Gastrocnemius medialis (tissue), 4 donors: ENCODE measurements around the gene RPUSD1. TPM values are rescaled to one million over a fixed set of nuclear protein-coding genes. Genes with fewer than 3 reads are reported as not detected.

Source experiments
- ATAC-seq, 2 donors: fragments of 150-250 bp; one replicate each; pipeline ENCODE4 v1.9.1; 2016
- DNase-seq, 2 donors: peaks; one replicate each; pipeline ENCODE4 v3.0.0-alpha.2; 2019
- H3K27ac ChIP-seq, 4 donors: fragments of 200-600 bp; sonication (generic); 1 replicate in 1 of 4; 2 replicates in 3 of 4; pipeline ENCODE4 v1.5.1; 2016 to 2018; ENCODE audit warnings: mild to moderate bottlenecking in 2 of 4, moderate library complexity in 1 of 4
- H3K27me3 ChIP-seq, 3 donors: fragments of 200-600 bp; sonication (generic) in 2 of 3; 1 replicate in 1 of 3; 2 replicates in 2 of 3; pipeline versions ENCODE4 v1.5.1 to v1.6.0; 2016 to 2019; ENCODE audit warnings: mild to moderate bottlenecking in 1 of 3, moderate library complexity in 1 of 3
- H3K36me3 ChIP-seq, 2 donors: fragments of 200-600 bp; sonication (generic) in 1 of 2; one replicate each; pipeline ENCODE4 v1.5.1; 2017 to 2018
- H3K4me1 ChIP-seq, 2 donors: fragments of 200-600 bp; sonication (generic) in 1 of 2; one replicate each; pipeline ENCODE4 v1.5.1; 2016 to 2017; ENCODE audit warnings: mild to moderate bottlenecking in 2 of 2
- H3K4me3 ChIP-seq, 4 donors: fragments of 200-600 bp; sonication (generic) in 3 of 4; 1 replicate in 1 of 4; 2 replicates in 3 of 4; pipeline ENCODE4 v1.5.1; 2016 to 2019; ENCODE audit warnings: mild to moderate bottlenecking in 2 of 4
- H3K9me3 ChIP-seq, 3 donors: fragments of 200-600 bp; sonication (generic) in 2 of 3; 1 replicate in 1 of 3; 2 replicates in 2 of 3; pipeline ENCODE4 v1.5.1; 2016 to 2019
- CTCF ChIP-seq, 5 experiments: fragments of 450-650 bp in 3 of 5; fragments of 200-600 bp in 2 of 5; sonication (generic) in 2 of 5; IDR thresholded peaks in 4 of 5; conservative IDR thresholded peaks in 1 of 5; 1 replicate in 4 of 5; 2 replicates in 1 of 5; pipeline ENCODE4 v1.5.1; 2016 to 2019; ENCODE audit warnings: antibody characterized with exemption in 5 of 5, mild to moderate bottlenecking in 3 of 5, moderate library complexity in 3 of 5
- POLR2A ChIP-seq, 2 donors: fragments of 450-650 bp; IDR thresholded peaks; one replicate each; pipeline ENCODE4 v1.6.1; 2017; ENCODE audit warnings: antibody characterized with exemption in 2 of 2, mild to moderate bottlenecking in 2 of 2, moderate library complexity in 2 of 2
- in situ Hi-C, 4 donors: fragments of 200-750 bp; cut with MboI; loops; one replicate each; pipeline versions ENCODE4 v1.15.0 to v1.8.0; 2017; ENCODE audit warnings: low sequenced_read_pairs in 4 of 4
- intact Hi-C: fragments of 100-400 bp; cut with DNase I; formaldehyde crosslinking; loops from one replicate; pipeline ENCODE4 v1.15.1; 2023; ENCODE audit warnings: low total_unique reads
- total RNA-seq, 4 donors: library from RNA; depleted of rRNA; stranded (reverse); fragments of >200 nt; gene quantifications; one replicate each; pipeline versions ENCODE4 v1.1.0 to v1.2.3, GENCODE V29; 2016

RPUSD1 gene
- total RNA-seq, 4 donors from 2014 or later, result 7.8 to 23.8 (median 15.2) TPM

- DNase-seq (no peak), ATAC-seq (no peak)
- Histone ChIP-seq H3K4me1 (no peaks in the 10 kb centered on the region), H3K27ac (no peak overlapping the region), H3K27me3 (peaks cover 30 to 42% (median 35%) of the 10 kb centered on the region in 3 donors), H3K4me3 (no peak overlapping the region), H3K9me3 (no peaks in the 10 kb centered on the region), H3K36me3 (no peaks in the 10 kb centered on the region)
- in situ Hi-C loops, result loop anchor here in 1 of 4 donors (25.0 kb wide), 1 partner anchor 238 kb away; the partner anchor contains the start of gene SSTR5
- intact Hi-C loops, result no loop called here
- no peak for TF ChIP-seq POLR2A (IDR thresholded peaks at IDR 0.05)
- TF ChIP-seq CTCF (IDR thresholded peaks at IDR 0.05 in 4 of 5, conservative IDR thresholded peaks at IDR 0.05 in 1 of 5), result no peak
Measured at GRCh38 chr16:824194-824593, 36.0 kb upstream of the RPUSD1 start.

GRCh38 chr16:822909-823297 is 34.7 kb upstream of the RPUSD1 start:
- ATAC-seq, result no peak
- no peak overlapping the region for H3K4me3 ChIP-seq
- no peaks in the 10 kb centered on the region for H3K9me3 ChIP-seq
- in situ Hi-C loops, result loop anchor here in 1 of 4 donors (25.0 kb wide), 1 partner anchor 239 kb away; the partner anchor contains the start of gene SSTR5
- intact Hi-C loops, result no loop called here
- TF ChIP-seq POLR2A (IDR thresholded peaks at IDR 0.05) (no peak), CTCF (IDR thresholded peaks at IDR 0.05 in 4 of 5, conservative IDR thresholded peaks at IDR 0.05 in 1 of 5) (no peak)
- H3K4me1 ChIP-seq, result no peaks in the 10 kb centered on the region
- no peak for DNase-seq
- H3K36me3 ChIP-seq, result no peaks in the 10 kb centered on the region
- no peak overlapping the region for H3K27ac ChIP-seq
- H3K27me3 ChIP-seq, result peaks cover 39 to 47% (median 41%) of the 10 kb centered on the region in 3 donors

- Histone ChIP-seq H3K4me1 (no peaks in the 10 kb centered on the region), H3K27ac (no peak overlapping the region), H3K4me3 (no peak overlapping the region), H3K9me3 (no peaks in the 10 kb centered on the region), H3K36me3 (no peaks in the 10 kb centered on the region), H3K27me3 (peaks cover 45 to 52% (median 45%) of the 10 kb centered on the region in 3 donors)
- intact Hi-C loops (no loop called here), in situ Hi-C loops (loop anchor here in 1 of 4 donors (25.0 kb wide), 1 partner anchor 240 kb away; the partner anchor contains the start of gene SSTR5)
- ATAC-seq, result no peak
- TF ChIP-seq POLR2A (IDR thresholded peaks at IDR 0.05), result no peak
- TF ChIP-seq CTCF (IDR thresholded peaks at IDR 0.05 in 4 of 5, conservative IDR thresholded peaks at IDR 0.05 in 1 of 5), result no peak
- no peak for DNase-seq
Measured at GRCh38 chr16:822174-822908, 34.2 kb upstream of the RPUSD1 start.

- Histone ChIP-seq H3K36me3 (no peaks in the 10 kb centered on the region), H3K9me3 (no peaks in the 10 kb centered on the region), H3K4me3 (no peak overlapping the region), H3K4me1 (no peaks in the 10 kb centered on the region), H3K27ac (no peak overlapping the region), H3K27me3 (peaks cover 45 to 58% (median 51%) of the 10 kb centered on the region in 3 donors)
- DNase-seq (no peak), ATAC-seq (no peak)
- intact Hi-C loops, result no loop called here
- no peak for TF ChIP-seq CTCF (IDR thresholded peaks at IDR 0.05 in 4 of 5, conservative IDR thresholded peaks at IDR 0.05 in 1 of 5)
- TF ChIP-seq POLR2A (IDR thresholded peaks at IDR 0.05), result no peak
- in situ Hi-C loops, result loop anchor here in 1 of 4 donors (25.0 kb wide), 1 partner anchor 241 kb away; the partner anchor contains the start of gene SSTR5
Measured at GRCh38 chr16:821751-822150, 33.6 kb upstream of the RPUSD1 start.
